SK-N-SH (cell line): ENCODE data around the gene POGZ. TPM values are rescaled to one million over a fixed set of nuclear protein-coding genes. Genes with fewer than 3 reads are reported as not detected.

Experiments
- CTCF ChIA-PET: fragments of 300-600, 350-600 bp; formaldehyde crosslinking; extraction: SDS; loops from one replicate; lab custom pipeline; 2021; lab: Yijun Ruan, JAX
- POLR2A ChIA-PET: fragments of 350-600 bp; sonication (Branson Sonifier 250); formaldehyde crosslinking; extraction: SDS; loops from one replicate; lab custom pipeline; 2020; ENCODE audit warnings: antibody characterized with exemption, inconsistent platforms; lab: Yijun Ruan, JAX
- DNase-seq: peaks from one replicate; pipeline ENCODE4 v3.0.0; 2012
- H2AFZ ChIP-seq: fragments of 200-600 bp; sonication (generic); 2 replicates; pipeline ENCODE4 v1.8.1; 2016; ENCODE audit warnings: antibody characterized with exemption, mild to moderate bottlenecking, low read depth
- H3F3A ChIP-seq: fragments of 200-600 bp; sonication (generic); replicated peaks from 2 replicates; pipeline ENCODE3; 2016; ENCODE audit warnings: antibody characterized with exemption, mild to moderate bottlenecking; ENCODE audit not compliant: insufficient read depth
- H3K27ac ChIP-seq, 2 experiments: fragments of 200-500 bp in 1 of 2; fragments of 200-600 bp in 1 of 2; sonication (Bioruptor generic) in 1 of 2; sonication (generic), shearing (Covaris generic) in 1 of 2; 2 replicates each; pipeline versions ENCODE4 v1.5.1 to v1.6.1; 2014 to 2016; ENCODE audit warnings: low read depth in 2 of 2, inconsistent platforms in 1 of 2, low read length in 1 of 2, mild to moderate bottlenecking in 1 of 2, mixed read lengths in 1 of 2
- H3K27me3 ChIP-seq: fragments of 200-600 bp; sonication (generic), shearing (Covaris generic); 2 replicates; pipeline ENCODE4 v1.6.1; 2016; ENCODE audit warnings: mixed run types; ENCODE audit not compliant: insufficient read depth
- H3K36me3 ChIP-seq, 2 experiments: fragments of 200-500 bp in 1 of 2; fragments of 200-600 bp in 1 of 2; sonication (Bioruptor generic) in 1 of 2; sonication (generic) in 1 of 2; replicated peaks in 1 of 2; 2 replicates each; pipeline versions ENCODE3 to v1.5.1; 2014 to 2016; ENCODE audit warnings: low read length in 1 of 2, mild to moderate bottlenecking in 1 of 2; ENCODE audit not compliant: insufficient read depth in 2 of 2, control insufficient read depth in 1 of 2
- H3K4me1 ChIP-seq, 2 experiments: fragments of 200-500 bp in 1 of 2; fragments of 200-600 bp in 1 of 2; sonication (Bioruptor generic) in 1 of 2; sonication (generic), shearing (Covaris generic) in 1 of 2; 2 replicates each; pipeline versions ENCODE4 v1.5.1 to v1.6.1; 2014 to 2016; ENCODE audit warnings: low read depth in 1 of 2, low read length in 1 of 2, mixed run types in 1 of 2; ENCODE audit not compliant: insufficient read depth in 2 of 2, control insufficient read depth in 1 of 2
- H3K4me2 ChIP-seq: fragments of 200-600 bp; sonication (generic), shearing (Covaris generic); 2 replicates; pipeline ENCODE4 v1.6.1; 2017; ENCODE audit warnings: mixed run types
- H3K4me3 ChIP-seq, 2 experiments: fragments of 200-500 bp in 1 of 2; fragments of 200-600 bp in 1 of 2; sonication (Bioruptor generic) in 1 of 2; sonication (generic), shearing (Covaris generic) in 1 of 2; 2 replicates each; pipeline versions ENCODE4 v1.5.1 to v1.8.1; 2014 to 2016; ENCODE audit warnings: low read depth in 2 of 2, inconsistent platforms in 1 of 2, low read length in 1 of 2, mild to moderate bottlenecking in 1 of 2, mixed read lengths in 1 of 2, moderate library complexity in 1 of 2
- H3K79me2 ChIP-seq: fragments of 200-600 bp; sonication (generic); 2 replicates; pipeline ENCODE4 v1.8.1; 2017; ENCODE audit warnings: mild to moderate bottlenecking; ENCODE audit not compliant: insufficient read depth
- H3K9ac ChIP-seq: fragments of 200-600 bp; sonication (generic); 2 replicates; pipeline ENCODE4 v1.6.1; 2017; ENCODE audit warnings: mixed run types
- H3K9me2 ChIP-seq: fragments of 200-600 bp; sonication (generic); 2 replicates; pipeline ENCODE4 v1.6.1; 2017; ENCODE audit warnings: mixed run types
- H3K9me3 ChIP-seq: fragments of 200-600 bp; sonication (generic); 2 replicates; pipeline ENCODE4 v1.6.1; 2017; ENCODE audit warnings: mixed run types, mild to moderate bottlenecking, moderate library complexity
- H4K20me1 ChIP-seq: fragments of 200-600 bp; sonication (generic); 2 replicates; pipeline ENCODE4 v1.6.1; 2017; ENCODE audit warnings: mild to moderate bottlenecking, mixed run types; ENCODE audit not compliant: insufficient read depth
- CHD2 ChIP-seq: fragments of 150-350 bp; IDR thresholded peaks from 2 replicates; pipeline ENCODE4 v1.6.1; 2018; ENCODE audit warnings: low read length; ENCODE audit not compliant: partially characterized antibody
- EP300 ChIP-seq, 2 experiments: IDR thresholded peaks; 2 replicates each; pipeline versions ENCODE4 v1.4.0 to v1.6.1; 2012; ENCODE audit warnings: borderline replicate concordance in 1 of 2, low read depth in 1 of 2, low read length in 1 of 2
- EZH2phosphoT487 ChIP-seq: fragments of 200-600 bp; sonication (generic); IDR thresholded peaks from 2 replicates; pipeline ENCODE4 v1.6.1; 2017; ENCODE audit warnings: low read depth, mixed run types, mild to moderate bottlenecking, antibody characterized with exemption, moderate library complexity, borderline replicate concordance
- FOXJ3 ChIP-seq: sonication (generic); formaldehyde crosslinking; IDR thresholded peaks from 2 replicates; pipeline ENCODE4 v1.5.1; 2020; ENCODE audit warnings: mild to moderate bottlenecking, missing genetic modification reagents
- FOXM1 ChIP-seq: IDR thresholded peaks from 2 replicates; pipeline ENCODE4 v1.4.0; 2012; ENCODE audit warnings: low read depth, mild to moderate bottlenecking
- GATA2 ChIP-seq: sonication (generic); formaldehyde crosslinking; IDR thresholded peaks from 2 replicates; pipeline ENCODE4 v1.5.0; 2020; ENCODE audit warnings: mild to moderate bottlenecking, missing genetic modification reagents
- MXI1 ChIP-seq: IDR thresholded peaks from 2 replicates; pipeline ENCODE4 v1.6.1; 2012; ENCODE audit warnings: mild to moderate bottlenecking, low read depth, low read length, improper control_type of control experiment
- NFIC ChIP-seq: IDR thresholded peaks from 2 replicates; pipeline ENCODE4 v1.4.0; 2012; ENCODE audit warnings: borderline replicate concordance
- RCOR1 ChIP-seq: fragments of 150-350 bp; IDR thresholded peaks from 2 replicates; pipeline ENCODE4 v1.6.1; 2017; ENCODE audit warnings: antibody characterized with exemption, low read length
- TAF1 ChIP-seq: IDR thresholded peaks from 2 replicates; pipeline ENCODE4 v1.6.1; 2012; ENCODE audit warnings: low read depth, mild to moderate bottlenecking, low read length, moderate library complexity, borderline replicate concordance
- TEAD4 ChIP-seq: IDR thresholded peaks from 2 replicates; pipeline ENCODE4 v1.4.0; 2012; ENCODE audit warnings: mild to moderate bottlenecking, borderline replicate concordance; ENCODE audit not compliant: insufficient read depth
- WGBS: methylation state at CpG from one replicate; pipeline ENCODE4 v1.1.6; 2017; ENCODE audit warnings: low lambda C conversion rate; 5-methylcytosine and 5-hydroxymethylcytosine counted together
- polyA plus RNA-seq, 3 experiments: library from polyadenylated mRNA; depleted of rRNA; stranded (reverse); fragments of >200 nt; gene quantifications; 2 replicates each; pipeline ENCODE4 v1.2.3, GENCODE V29; 2012
- TF ChIP-seq, protein P1 (sequence below): fragments of 200-600 bp; sonication (generic); IDR thresholded peaks from 2 replicates; pipeline ENCODE4 v1.6.1; 2017; ENCODE audit warnings: antibody characterized with exemption, mild to moderate bottlenecking, moderate library complexity
- TF ChIP-seq, protein P2 (sequence below): IDR thresholded peaks from 2 replicates; pipeline ENCODE4 v1.4.0; 2012; ENCODE audit warnings: low read depth, borderline replicate concordance
- TF ChIP-seq, protein P3 (sequence below): IDR thresholded peaks from 2 replicates; pipeline ENCODE4 v1.4.0; 2012; ENCODE audit warnings: low read depth, borderline replicate concordance

POGZ gene
- polyA plus RNA-seq, 1 of the 3 experiments (the other 2 are of a cell fraction) = 23.9 TPM

DNA sequence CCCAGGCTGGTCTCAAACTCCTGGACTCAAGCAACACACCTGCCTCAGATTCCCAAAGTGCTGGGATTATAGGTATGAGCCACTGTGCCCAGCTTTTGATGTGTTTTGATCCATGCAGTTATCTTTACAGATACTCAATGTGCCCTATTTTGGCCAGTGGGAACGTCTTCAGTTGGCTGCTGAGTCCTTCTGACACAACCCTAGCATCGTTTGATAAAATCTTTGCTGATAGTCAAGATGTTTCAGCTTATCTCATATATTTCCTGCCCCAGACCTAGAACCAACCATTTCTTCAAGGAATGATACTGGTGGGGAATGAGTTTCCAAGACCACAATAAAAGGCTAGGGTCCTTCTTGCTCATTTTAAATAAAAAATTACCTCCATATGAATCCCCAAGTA is 11.6 kb downstream of the POGZ start:
- H4K20me1 ChIP-seq = peaks cover 61% of the 10 kb centered on the region
- H3K27me3 ChIP-seq = no peaks in the 10 kb centered on the region
- TF ChIP-seq FOXM1 = no peak
- TF ChIP-seq FOXJ3 (CRISPR knock-in tag) = no peak
- TF ChIP-seq, protein P1, sequence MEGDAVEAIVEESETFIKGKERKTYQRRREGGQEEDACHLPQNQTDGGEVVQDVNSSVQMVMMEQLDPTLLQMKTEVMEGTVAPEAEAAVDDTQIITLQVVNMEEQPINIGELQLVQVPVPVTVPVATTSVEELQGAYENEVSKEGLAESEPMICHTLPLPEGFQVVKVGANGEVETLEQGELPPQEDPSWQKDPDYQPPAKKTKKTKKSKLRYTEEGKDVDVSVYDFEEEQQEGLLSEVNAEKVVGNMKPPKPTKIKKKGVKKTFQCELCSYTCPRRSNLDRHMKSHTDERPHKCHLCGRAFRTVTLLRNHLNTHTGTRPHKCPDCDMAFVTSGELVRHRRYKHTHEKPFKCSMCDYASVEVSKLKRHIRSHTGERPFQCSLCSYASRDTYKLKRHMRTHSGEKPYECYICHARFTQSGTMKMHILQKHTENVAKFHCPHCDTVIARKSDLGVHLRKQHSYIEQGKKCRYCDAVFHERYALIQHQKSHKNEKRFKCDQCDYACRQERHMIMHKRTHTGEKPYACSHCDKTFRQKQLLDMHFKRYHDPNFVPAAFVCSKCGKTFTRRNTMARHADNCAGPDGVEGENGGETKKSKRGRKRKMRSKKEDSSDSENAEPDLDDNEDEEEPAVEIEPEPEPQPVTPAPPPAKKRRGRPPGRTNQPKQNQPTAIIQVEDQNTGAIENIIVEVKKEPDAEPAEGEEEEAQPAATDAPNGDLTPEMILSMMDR = no peak
- TF ChIP-seq TEAD4 = no peak
- no peaks in the 10 kb centered on the region for H3K9me2 ChIP-seq
- H2AFZ ChIP-seq = no peak overlapping the region
- H3K36me3 ChIP-seq = peaks cover 4 to 23% of the 10 kb centered on the region in 2 experiments
- H3K9ac ChIP-seq = no peak overlapping the region
- peaks cover 5 to 6% of the 10 kb centered on the region in 2 experiments; a peak in 3 of 4 replicates for H3K4me1 ChIP-seq
- DNase-seq = no peak
- CTCF ChIA-PET = interaction anchor here (0.8 to 1.2 kb wide), 3 partner anchors 17 to 287 kb away, joined by 3 to 7 read pairs (median 3); no protein-coding TSS in a partner anchor
- H3K27ac ChIP-seq = no peak overlapping the region
- 75% methylated on average over 2 of the region's 2 CpGs for WGBS
- POLR2A ChIA-PET = no interaction called here
- H3F3A ChIP-seq = peaks cover 17% of the 10 kb centered on the region
- no peak overlapping the region for H3K4me3 ChIP-seq
- no peaks in the 10 kb centered on the region for H3K9me3 ChIP-seq
- peaks cover 100% of the 10 kb centered on the region for H3K79me2 ChIP-seq
- H3K4me2 ChIP-seq = no peak overlapping the region

DNA sequence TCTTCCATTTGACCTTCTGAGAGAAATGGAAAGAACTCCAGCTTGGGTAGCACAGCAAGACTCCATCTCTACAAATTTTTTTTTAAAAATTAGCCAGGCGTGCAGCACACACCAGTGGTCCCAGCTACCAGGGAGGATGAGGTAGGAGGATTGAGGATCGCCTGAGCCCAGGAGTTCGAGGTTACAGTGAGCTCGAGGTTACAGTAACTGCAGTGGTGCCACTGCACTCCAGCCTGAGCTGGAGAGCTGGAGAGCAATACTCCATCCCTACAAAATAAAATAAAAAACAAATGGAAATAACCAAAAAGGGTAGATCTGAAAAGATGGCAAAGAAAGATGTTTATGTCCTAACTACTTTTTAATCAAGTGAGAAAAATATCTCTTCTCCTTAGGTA is 14.5 kb downstream of the POGZ start:
- H3K9me2 ChIP-seq = no peaks in the 10 kb centered on the region
- peaks cover 17% of the 10 kb centered on the region for H3F3A ChIP-seq
- WGBS = 94% methylated on average over 4 of the region's 4 CpGs
- H3K4me3 ChIP-seq = no peak overlapping the region
- no peak for TF ChIP-seq EZH2phosphoT487
- TF ChIP-seq, protein P1 = no peak
- TF ChIP-seq, protein P2, sequence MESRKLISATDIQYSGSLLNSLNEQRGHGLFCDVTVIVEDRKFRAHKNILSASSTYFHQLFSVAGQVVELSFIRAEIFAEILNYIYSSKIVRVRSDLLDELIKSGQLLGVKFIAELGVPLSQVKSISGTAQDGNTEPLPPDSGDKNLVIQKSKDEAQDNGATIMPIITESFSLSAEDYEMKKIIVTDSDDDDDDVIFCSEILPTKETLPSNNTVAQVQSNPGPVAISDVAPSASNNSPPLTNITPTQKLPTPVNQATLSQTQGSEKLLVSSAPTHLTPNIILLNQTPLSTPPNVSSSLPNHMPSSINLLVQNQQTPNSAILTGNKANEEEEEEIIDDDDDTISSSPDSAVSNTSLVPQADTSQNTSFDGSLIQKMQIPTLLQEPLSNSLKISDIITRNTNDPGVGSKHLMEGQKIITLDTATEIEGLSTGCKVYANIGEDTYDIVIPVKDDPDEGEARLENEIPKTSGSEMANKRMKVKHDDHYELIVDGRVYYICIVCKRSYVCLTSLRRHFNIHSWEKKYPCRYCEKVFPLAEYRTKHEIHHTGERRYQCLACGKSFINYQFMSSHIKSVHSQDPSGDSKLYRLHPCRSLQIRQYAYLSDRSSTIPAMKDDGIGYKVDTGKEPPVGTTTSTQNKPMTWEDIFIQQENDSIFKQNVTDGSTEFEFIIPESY = no peak
- TF ChIP-seq MXI1 = no peak
- no peak for TF ChIP-seq TAF1
- TF ChIP-seq CHD2 = no peak
- no peak for TF ChIP-seq NFIC
- TF ChIP-seq RCOR1 = no peak
- no peak for TF ChIP-seq FOXJ3 (CRISPR knock-in tag)
- TF ChIP-seq, protein P3, sequence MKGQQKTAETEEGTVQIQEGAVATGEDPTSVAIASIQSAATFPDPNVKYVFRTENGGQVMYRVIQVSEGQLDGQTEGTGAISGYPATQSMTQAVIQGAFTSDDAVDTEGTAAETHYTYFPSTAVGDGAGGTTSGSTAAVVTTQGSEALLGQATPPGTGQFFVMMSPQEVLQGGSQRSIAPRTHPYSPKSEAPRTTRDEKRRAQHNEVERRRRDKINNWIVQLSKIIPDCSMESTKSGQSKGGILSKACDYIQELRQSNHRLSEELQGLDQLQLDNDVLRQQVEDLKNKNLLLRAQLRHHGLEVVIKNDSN = no peak
- TF ChIP-seq FOXM1 = no peak
- TF ChIP-seq GATA2 (CRISPR knock-in tag) = no peak
- TF ChIP-seq EP300 (IDR thresholded peaks at IDR 0.05; ENCODE audit: borderline replicate concordance in 1 of 2, low read depth in 1 of 2, low read length in 1 of 2) = no peak
- peaks cover 69% of the 10 kb centered on the region for H4K20me1 ChIP-seq
- H3K4me1 ChIP-seq = peaks cover 7 to 9% of the 10 kb centered on the region in 2 experiments; a peak in 3 of 4 replicates
- H3K27me3 ChIP-seq = no peaks in the 10 kb centered on the region
- peaks cover 98% of the 10 kb centered on the region for H3K79me2 ChIP-seq
- no peaks in the 10 kb centered on the region for H3K9me3 ChIP-seq
- DNase-seq = no peak
- no peak overlapping the region for H2AFZ ChIP-seq
- peaks cover 19 to 32% of the 10 kb centered on the region in 2 experiments for H3K36me3 ChIP-seq
- H3K9ac ChIP-seq = no peak overlapping the region
- H3K27ac ChIP-seq = no peak overlapping the region; a peak in 3 of 4 replicates
- no peak overlapping the region for H3K4me2 ChIP-seq
- ChIA-PET POLR2A (no interaction called here), CTCF (interaction anchor here (0.8 to 2.2 kb wide), 17 partner anchors 8 to 290 kb away, joined by 3 to 7 read pairs (median 4); partner anchors contain the start of genes CELF3 and CGN)
